HFFc6 (cell line): ENCODE results near the gene CLDN24. TPM values are rescaled to one million over a fixed set of nuclear protein-coding genes. Genes with fewer than 3 reads are reported as not detected.
"Not testable (repeated sequence)": the region's sequence is repeated elsewhere in the genome, so short reads cannot be mapped to it uniquely, and the experiment has no call there.

Experiments
- DNase-seq: peaks from one replicate; pipeline ENCODE4 v3.0.0-alpha.2; 2018
- H3K27ac Mint-ChIP-seq: 2 replicates; pipeline ENCODE4 v1.8.0; 2020; ENCODE audit warnings: mild to moderate bottlenecking, mixed read lengths
- H3K27me3 Mint-ChIP-seq: 2 replicates; pipeline ENCODE4 v1.8.0; 2021; ENCODE audit warnings: mild to moderate bottlenecking, moderate library complexity, mixed read lengths; ENCODE audit not compliant: insufficient read depth
- H3K36me3 Mint-ChIP-seq: 2 replicates; pipeline ENCODE4 v1.8.0; 2021; ENCODE audit warnings: low read depth, mixed read lengths
- H3K4me1 Mint-ChIP-seq: 2 replicates; pipeline ENCODE4 v1.8.0; 2020; ENCODE audit warnings: low read depth, mixed read lengths
- H3K4me3 Mint-ChIP-seq: 2 replicates; pipeline ENCODE4 v1.8.0; 2020; ENCODE audit warnings: mild to moderate bottlenecking, moderate library complexity, mixed read lengths
- H3K9me3 Mint-ChIP-seq: 2 replicates; pipeline ENCODE4 v1.8.0; 2020; ENCODE audit warnings: mild to moderate bottlenecking, mixed read lengths
- total RNA-seq, 6 experiments: library from RNA; stranded (reverse); fragmentation: NEBNext Ultra II Directional; extraction: Animal tissue kit (Norgen Biotek cat#: 25700); gene quantifications; 2 replicates in 1 of 6; 3 replicates in 5 of 6; pipeline ENCODE4 v1.2.3, GENCODE V29; 2021
- TF ChIP-seq, protein P1 (sequence below): fragments of 200-600 bp; sonication (generic); IDR thresholded peaks from 2 replicates; pipeline ENCODE4 v1.5.0; 2021; ENCODE audit warnings: antibody characterized with exemption, mild to moderate bottlenecking

Gene CLDN24
- total RNA-seq, 6 experiments from 2014 or later, result not detected

DNA sequence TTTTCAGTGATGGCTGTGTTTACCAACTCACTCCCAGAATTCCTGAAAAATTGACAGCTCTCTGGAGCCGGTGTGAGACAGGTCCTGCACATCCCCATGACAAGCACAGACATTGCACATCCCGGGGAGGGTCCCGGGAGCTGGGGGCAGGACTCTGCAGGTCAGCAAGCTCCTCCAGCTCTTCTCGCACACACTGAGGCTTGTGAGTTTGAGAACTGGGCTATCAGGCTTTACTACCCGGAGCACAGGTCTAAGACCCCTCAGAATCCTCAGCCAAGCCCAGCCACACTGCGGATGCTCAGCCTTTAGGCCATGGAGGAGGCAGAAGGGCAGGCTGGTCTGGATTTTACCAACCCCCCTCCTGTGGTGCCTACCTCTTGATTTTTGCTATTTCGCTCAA is 5.6 kb upstream of the CLDN24 start:
- H3K27ac Mint-ChIP-seq, result no peak overlapping the region
- peaks cover 23% of the 10 kb centered on the region for H3K9me3 Mint-ChIP-seq
- peaks cover 18% of the 10 kb centered on the region for H3K27me3 Mint-ChIP-seq
- DNase-seq, result no peak
- peaks cover 30% of the 10 kb centered on the region for H3K4me1 Mint-ChIP-seq
- peaks cover 47% of the 10 kb centered on the region for H3K36me3 Mint-ChIP-seq
- no peak overlapping the region for H3K4me3 Mint-ChIP-seq
- TF ChIP-seq, protein P1, sequence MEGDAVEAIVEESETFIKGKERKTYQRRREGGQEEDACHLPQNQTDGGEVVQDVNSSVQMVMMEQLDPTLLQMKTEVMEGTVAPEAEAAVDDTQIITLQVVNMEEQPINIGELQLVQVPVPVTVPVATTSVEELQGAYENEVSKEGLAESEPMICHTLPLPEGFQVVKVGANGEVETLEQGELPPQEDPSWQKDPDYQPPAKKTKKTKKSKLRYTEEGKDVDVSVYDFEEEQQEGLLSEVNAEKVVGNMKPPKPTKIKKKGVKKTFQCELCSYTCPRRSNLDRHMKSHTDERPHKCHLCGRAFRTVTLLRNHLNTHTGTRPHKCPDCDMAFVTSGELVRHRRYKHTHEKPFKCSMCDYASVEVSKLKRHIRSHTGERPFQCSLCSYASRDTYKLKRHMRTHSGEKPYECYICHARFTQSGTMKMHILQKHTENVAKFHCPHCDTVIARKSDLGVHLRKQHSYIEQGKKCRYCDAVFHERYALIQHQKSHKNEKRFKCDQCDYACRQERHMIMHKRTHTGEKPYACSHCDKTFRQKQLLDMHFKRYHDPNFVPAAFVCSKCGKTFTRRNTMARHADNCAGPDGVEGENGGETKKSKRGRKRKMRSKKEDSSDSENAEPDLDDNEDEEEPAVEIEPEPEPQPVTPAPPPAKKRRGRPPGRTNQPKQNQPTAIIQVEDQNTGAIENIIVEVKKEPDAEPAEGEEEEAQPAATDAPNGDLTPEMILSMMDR, result no peak

DNA sequence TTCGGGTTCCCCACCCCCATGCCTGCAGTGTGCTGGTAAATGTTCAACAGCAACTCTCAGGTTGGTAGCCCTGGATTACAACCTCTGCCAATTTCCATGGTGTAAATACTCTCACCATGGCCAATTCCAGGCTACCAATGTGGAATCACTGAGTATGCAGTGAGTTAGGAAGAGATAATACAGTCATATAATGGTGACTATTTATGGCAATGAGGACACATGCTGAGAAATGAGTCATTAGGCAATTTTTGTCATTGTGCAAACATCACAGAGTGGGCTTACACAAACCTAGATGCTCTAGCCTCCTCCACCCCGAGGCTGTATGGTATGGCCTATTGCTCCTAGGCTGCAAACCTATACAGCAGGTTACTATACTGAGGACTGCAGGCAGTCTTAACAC is 4.6 kb upstream of the CLDN24 start:
- peaks cover 41% of the 10 kb centered on the region for H3K36me3 Mint-ChIP-seq
- DNase-seq, result peak; percentile 26
- no peak overlapping the region for H3K27ac Mint-ChIP-seq
- peaks cover 18% of the 10 kb centered on the region for H3K27me3 Mint-ChIP-seq
- TF ChIP-seq, protein P1, result no peak
- no peak overlapping the region for H3K4me3 Mint-ChIP-seq
- H3K9me3 Mint-ChIP-seq, result peaks cover 21% of the 10 kb centered on the region
- H3K4me1 Mint-ChIP-seq, result peaks cover 30% of the 10 kb centered on the region

DNA sequence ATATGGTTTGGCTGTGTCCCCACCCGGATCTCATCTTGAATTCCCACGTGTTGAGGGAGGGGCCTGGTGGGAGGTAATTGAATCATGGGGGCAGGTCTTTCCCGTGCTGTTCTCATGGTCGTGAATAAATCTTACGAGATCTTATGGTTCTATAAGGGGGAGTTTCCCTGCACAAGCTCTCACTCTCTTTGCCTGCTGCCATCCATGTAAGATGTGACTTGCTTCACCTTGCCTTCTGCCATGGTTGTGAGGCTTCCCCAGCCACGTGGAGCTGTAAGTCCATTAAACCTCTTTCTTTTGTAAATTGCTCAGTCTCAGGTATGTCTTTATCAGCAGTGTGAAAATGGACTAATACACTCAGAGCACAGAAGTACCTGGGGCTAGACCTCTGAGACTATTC is 4.2 kb upstream of the CLDN24 start:
- Mint-ChIP-seq H3K4me1 (peaks cover 30% of the 10 kb centered on the region), H3K27me3 (peaks cover 18% of the 10 kb centered on the region)
- not testable (repeated sequence) for H3K4me3 Mint-ChIP-seq

DNA sequence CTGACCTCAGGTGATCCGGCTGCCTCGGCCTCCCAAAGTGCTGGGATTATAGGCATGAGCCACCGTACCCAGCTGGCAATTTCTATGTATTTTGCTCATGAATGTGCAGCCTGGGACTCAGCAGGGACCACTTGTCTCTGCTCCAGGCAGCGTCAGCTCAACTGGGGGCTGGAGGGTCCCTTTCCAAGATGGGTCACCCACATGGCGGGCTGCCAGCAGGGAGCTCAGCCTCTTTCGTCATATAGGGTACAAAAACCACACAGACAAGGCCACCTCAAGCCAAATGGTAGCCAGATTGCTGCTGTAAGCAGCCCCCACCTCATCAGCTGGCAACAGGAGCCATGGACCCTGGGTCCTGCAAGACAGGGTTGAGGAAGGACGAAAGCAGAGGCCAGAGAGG is 2.4 kb upstream of the CLDN24 start:
- TF ChIP-seq, protein P1, result no peak
- H3K36me3 Mint-ChIP-seq, result peaks cover 45% of the 10 kb centered on the region
- peaks cover 15% of the 10 kb centered on the region for H3K27me3 Mint-ChIP-seq
- H3K27ac Mint-ChIP-seq, result no peak overlapping the region
- H3K9me3 Mint-ChIP-seq, result peaks cover 21% of the 10 kb centered on the region
- peaks cover 30% of the 10 kb centered on the region for H3K4me1 Mint-ChIP-seq
- H3K4me3 Mint-ChIP-seq, result no peak overlapping the region
- no peak for DNase-seq

More for the DNA sequence above, 4.2 kb upstream of the CLDN24 start:
- H3K9me3 Mint-ChIP-seq, result peaks cover 21% of the 10 kb centered on the region
- not testable (repeated sequence) for H3K27ac Mint-ChIP-seq, DNase-seq
- peaks cover 41% of the 10 kb centered on the region for H3K36me3 Mint-ChIP-seq

DNA sequence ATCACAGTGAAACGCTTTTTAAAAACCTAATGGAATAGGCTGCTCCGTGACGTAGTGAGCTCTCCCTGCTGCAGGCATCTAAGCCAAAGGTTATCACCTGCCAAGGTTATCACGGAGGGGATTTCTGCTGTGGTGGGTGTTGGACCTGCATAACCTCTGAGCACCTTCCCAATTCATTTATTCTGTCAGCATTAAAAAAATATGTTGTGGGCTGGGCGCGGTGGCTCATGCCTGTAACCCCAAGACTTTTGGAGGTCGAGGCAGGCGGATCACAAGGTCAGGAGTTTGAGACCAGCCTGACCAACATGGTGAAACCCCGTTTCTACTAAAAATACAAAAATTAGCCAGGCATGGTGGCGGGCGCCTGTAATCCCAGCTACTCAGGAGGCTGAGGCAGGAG is 1.8 kb upstream of the CLDN24 start:
- Mint-ChIP-seq H3K36me3 (peaks cover 43% of the 10 kb centered on the region), H3K4me1 (peaks cover 28% of the 10 kb centered on the region), H3K27ac (peak overlapping the region; percentile 22; the same call in 1 of the 2 replicates), H3K9me3 (peaks cover 21% of the 10 kb centered on the region), H3K27me3 (peaks cover 15% of the 10 kb centered on the region)
- H3K4me3 Mint-ChIP-seq, DNase-seq: not testable (repeated sequence)

DNA sequence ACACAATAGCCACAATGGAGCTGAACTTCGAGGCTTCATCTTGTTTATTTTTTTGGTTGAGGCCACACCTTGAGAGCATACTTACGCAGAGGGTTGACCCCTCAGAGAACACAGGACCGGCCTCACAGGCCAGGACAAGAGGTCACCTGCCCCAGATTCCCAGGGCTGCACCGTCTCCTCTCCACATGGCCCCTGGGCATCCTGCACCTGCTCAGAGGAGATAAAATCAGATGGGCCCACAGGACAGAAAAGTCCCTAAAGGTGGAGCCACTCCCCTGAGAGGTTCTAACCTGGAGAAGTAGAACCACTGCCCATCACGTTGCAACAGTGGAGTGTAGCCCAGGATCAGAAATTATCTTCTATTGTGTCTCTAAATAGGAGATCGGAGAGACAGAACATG is 1.1 kb upstream of the CLDN24 start:
- Mint-ChIP-seq H3K27me3 (peaks cover 15% of the 10 kb centered on the region), H3K4me3 (no peak overlapping the region), H3K27ac (no peak overlapping the region), H3K36me3 (peaks cover 46% of the 10 kb centered on the region), H3K4me1 (peaks cover 20% of the 10 kb centered on the region), H3K9me3 (peaks cover 21% of the 10 kb centered on the region)
- TF ChIP-seq, protein P1, result no peak
- no peak for DNase-seq

DNA sequence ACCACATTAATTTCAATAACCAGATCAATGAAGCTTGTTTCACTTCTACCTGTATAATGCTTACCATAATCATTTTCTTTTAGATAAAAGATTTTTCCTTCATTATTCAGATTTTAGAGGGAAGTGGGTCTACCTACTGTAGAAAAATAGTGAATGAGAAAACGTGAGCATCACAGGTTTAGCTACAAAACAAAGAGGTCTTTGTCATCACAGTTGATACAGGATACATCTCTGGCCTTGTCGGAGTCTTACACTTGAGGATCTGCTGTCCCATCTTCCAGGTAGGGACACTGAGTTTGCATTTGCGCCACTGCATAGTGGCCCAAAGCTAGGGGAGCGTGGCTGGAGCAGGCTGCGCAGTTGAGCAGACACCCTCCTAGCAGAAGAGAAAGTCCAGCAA is 710 bp downstream of the CLDN24 start:
- H3K27me3 Mint-ChIP-seq, result peaks cover 11% of the 10 kb centered on the region
- TF ChIP-seq, protein P1, result no peak
- peaks cover 42% of the 10 kb centered on the region for H3K36me3 Mint-ChIP-seq
- H3K27ac Mint-ChIP-seq, result no peak overlapping the region
- no peak overlapping the region for H3K4me3 Mint-ChIP-seq
- H3K4me1 Mint-ChIP-seq, result peaks cover 10% of the 10 kb centered on the region
- DNase-seq, result no peak
- H3K9me3 Mint-ChIP-seq, result peaks cover 18% of the 10 kb centered on the region
